Parathyroid adenoma (tissue), 2 donors: Measurements from ENCODE around the gene TENT4B.

Experiments used
- H2AFZ ChIP-seq: fragments of 300-600 bp; sonication (generic); one replicate; pipeline ENCODE4 v1.7.0; 2017; ENCODE audit warnings: antibody characterized with exemption, mild to moderate bottlenecking
- H3K27ac ChIP-seq: fragments of 300-600 bp; sonication (generic); one replicate; pipeline ENCODE4 v1.7.0; 2017
- H3K27me3 ChIP-seq: fragments of 300-600 bp; sonication (generic); one replicate; pipeline ENCODE4 v1.7.0; 2017; ENCODE audit warnings: low read length; ENCODE audit not compliant: control insufficient read depth, insufficient read depth
- H3K36me3 ChIP-seq: fragments of 300-600 bp; sonication (generic); one replicate; pipeline ENCODE4 v1.7.0; 2017; ENCODE audit warnings: low read length; ENCODE audit not compliant: control insufficient read depth, insufficient read depth
- H3K4me1 ChIP-seq: fragments of 300-600 bp; sonication (generic); one replicate; pipeline ENCODE4 v1.7.0; 2017; ENCODE audit warnings: control low read depth
- H3K4me2 ChIP-seq: fragments of 300-600 bp; sonication (generic); one replicate; pipeline ENCODE4 v1.7.0; 2017; ENCODE audit warnings: low read length
- H3K4me3 ChIP-seq: fragments of 300-600 bp; sonication (generic); one replicate; pipeline ENCODE4 v1.7.0; 2017; ENCODE audit warnings: low read depth, low read length
- H3K79me2 ChIP-seq: fragments of 300-600 bp; sonication (generic); one replicate; pipeline ENCODE4 v1.7.0; 2017; ENCODE audit warnings: control low read depth
- H3K9ac ChIP-seq: fragments of 300-600 bp; sonication (generic); one replicate; pipeline ENCODE4 v1.7.0; 2017; ENCODE audit warnings: mild to moderate bottlenecking
- H3K9me3 ChIP-seq: fragments of 300-600 bp; sonication (generic); one replicate; pipeline ENCODE4 v1.7.0; 2017; ENCODE audit warnings: low read length; ENCODE audit not compliant: control insufficient read depth
- TF ChIP-seq, protein P1 (sequence below): fragments of 300-600 bp; sonication (generic); IDR thresholded peaks from one replicate; pipeline ENCODE4 v1.7.0; 2017; ENCODE audit warnings: antibody characterized with exemption, mild to moderate bottlenecking
- donor health status: primary hyperparathyroidism.

Gene TENT4B

DNA sequence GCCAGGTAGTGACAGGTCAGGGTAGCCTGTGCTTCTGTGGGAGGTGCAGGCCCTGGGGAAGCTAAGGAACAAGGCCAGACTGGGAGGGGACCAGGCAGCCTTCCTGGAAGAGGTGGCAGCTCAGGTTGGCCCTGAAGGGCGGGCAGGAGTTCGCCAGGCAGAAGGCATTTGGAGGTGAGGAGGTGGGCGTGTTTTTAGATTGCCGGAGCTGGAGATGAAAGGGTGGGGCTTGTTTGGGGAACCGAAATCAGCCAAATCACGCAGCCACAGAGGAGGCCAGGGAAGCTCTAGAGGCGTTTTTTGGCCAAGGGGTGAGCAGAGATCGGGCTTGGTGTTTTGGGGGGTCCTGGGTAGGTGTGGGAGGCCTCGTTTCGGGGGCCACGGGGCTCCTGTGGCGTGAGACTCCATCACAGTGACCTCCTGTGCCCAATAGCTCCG, 120.8 kb downstream of the TENT4B start:
- Histone ChIP-seq H3K79me2 (no peaks in the 10 kb centered on the region), H2AFZ (no peak overlapping the region), H3K9me3 (no peaks in the 10 kb centered on the region), H3K4me2 (no peak overlapping the region), H3K9ac (no peak overlapping the region), H3K4me1 (no peaks in the 10 kb centered on the region), H3K27me3 (no peaks in the 10 kb centered on the region), H3K36me3 (no peaks in the 10 kb centered on the region), H3K4me3 (no peak overlapping the region), H3K27ac (no peak overlapping the region)
- TF ChIP-seq, protein P1, sequence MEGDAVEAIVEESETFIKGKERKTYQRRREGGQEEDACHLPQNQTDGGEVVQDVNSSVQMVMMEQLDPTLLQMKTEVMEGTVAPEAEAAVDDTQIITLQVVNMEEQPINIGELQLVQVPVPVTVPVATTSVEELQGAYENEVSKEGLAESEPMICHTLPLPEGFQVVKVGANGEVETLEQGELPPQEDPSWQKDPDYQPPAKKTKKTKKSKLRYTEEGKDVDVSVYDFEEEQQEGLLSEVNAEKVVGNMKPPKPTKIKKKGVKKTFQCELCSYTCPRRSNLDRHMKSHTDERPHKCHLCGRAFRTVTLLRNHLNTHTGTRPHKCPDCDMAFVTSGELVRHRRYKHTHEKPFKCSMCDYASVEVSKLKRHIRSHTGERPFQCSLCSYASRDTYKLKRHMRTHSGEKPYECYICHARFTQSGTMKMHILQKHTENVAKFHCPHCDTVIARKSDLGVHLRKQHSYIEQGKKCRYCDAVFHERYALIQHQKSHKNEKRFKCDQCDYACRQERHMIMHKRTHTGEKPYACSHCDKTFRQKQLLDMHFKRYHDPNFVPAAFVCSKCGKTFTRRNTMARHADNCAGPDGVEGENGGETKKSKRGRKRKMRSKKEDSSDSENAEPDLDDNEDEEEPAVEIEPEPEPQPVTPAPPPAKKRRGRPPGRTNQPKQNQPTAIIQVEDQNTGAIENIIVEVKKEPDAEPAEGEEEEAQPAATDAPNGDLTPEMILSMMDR, result no peak

DNA sequence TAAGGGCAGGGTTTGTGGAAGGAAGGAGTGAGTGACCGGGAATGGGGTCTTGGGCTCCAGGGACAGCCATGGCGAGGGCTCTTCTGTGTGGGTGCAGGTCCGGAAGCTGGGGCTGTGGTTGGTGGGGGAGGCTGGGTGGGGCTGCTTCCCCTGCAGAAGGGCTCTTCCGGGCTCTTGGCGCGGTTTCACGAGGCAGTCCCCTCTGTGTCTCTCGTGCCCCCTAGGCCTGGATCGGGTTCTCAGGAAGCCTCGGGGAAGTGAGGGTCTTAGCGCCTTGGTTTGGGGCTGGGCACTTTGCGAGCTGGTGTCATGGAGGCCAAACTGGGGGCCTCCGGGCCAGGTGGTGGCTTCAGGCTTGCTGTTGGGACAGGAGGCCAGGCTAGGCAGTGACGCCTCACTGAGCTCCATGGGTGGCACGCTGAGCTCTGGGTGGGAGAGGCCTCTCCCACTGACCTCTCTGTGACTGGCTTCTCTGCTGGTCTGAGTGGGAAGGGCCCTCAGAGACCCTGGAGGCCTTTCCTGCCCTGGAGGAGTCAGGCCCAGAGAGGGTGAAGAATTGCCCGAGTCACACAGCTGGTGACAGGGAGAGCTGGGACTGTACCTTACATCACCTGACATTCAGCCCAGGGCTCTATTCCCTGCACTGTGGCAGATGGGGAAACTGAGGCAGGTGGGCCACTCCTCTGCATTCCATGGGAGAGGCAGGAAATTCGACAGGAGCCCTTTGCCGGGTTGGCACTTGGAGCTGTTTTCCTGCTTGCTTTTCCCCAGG, 121.4 kb downstream of the TENT4B start:
- Histone ChIP-seq H3K79me2 (no peaks in the 10 kb centered on the region), H3K9ac (no peak overlapping the region), H3K9me3 (no peaks in the 10 kb centered on the region), H3K36me3 (no peaks in the 10 kb centered on the region), H3K27me3 (no peaks in the 10 kb centered on the region), H3K27ac (no peak overlapping the region), H3K4me3 (no peak overlapping the region), H2AFZ (no peak overlapping the region), H3K4me2 (no peak overlapping the region), H3K4me1 (no peaks in the 10 kb centered on the region)
- TF ChIP-seq, protein P1, result no peak

DNA sequence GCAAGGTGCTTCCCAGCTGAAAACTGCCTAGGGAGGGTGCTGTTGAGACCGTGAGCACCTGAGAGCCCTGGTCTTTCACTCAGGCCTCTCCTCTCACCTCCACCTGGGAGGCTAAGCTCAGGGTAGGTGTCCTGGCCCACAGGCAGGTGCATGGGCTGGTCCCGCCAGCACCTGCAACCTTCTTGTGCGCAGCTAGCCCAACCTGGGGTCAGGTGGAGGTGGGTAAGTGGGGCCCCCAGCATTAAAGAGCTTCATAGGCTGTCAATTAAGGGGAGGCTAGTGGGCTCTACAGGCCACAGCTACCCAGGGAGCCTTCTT, 122.0 kb downstream of the TENT4B start:
- no peak overlapping the region for H3K9ac ChIP-seq
- no peak overlapping the region for H3K27ac ChIP-seq
- no peaks in the 10 kb centered on the region for H3K4me1 ChIP-seq
- H3K4me3 ChIP-seq, result no peak overlapping the region
- H3K4me2 ChIP-seq, result no peak overlapping the region
- H3K36me3 ChIP-seq, result no peaks in the 10 kb centered on the region
- TF ChIP-seq, protein P1, result no peak
- no peaks in the 10 kb centered on the region for H3K27me3 ChIP-seq
- no peaks in the 10 kb centered on the region for H3K9me3 ChIP-seq
- no peak overlapping the region for H2AFZ ChIP-seq
- H3K79me2 ChIP-seq, result no peaks in the 10 kb centered on the region

DNA sequence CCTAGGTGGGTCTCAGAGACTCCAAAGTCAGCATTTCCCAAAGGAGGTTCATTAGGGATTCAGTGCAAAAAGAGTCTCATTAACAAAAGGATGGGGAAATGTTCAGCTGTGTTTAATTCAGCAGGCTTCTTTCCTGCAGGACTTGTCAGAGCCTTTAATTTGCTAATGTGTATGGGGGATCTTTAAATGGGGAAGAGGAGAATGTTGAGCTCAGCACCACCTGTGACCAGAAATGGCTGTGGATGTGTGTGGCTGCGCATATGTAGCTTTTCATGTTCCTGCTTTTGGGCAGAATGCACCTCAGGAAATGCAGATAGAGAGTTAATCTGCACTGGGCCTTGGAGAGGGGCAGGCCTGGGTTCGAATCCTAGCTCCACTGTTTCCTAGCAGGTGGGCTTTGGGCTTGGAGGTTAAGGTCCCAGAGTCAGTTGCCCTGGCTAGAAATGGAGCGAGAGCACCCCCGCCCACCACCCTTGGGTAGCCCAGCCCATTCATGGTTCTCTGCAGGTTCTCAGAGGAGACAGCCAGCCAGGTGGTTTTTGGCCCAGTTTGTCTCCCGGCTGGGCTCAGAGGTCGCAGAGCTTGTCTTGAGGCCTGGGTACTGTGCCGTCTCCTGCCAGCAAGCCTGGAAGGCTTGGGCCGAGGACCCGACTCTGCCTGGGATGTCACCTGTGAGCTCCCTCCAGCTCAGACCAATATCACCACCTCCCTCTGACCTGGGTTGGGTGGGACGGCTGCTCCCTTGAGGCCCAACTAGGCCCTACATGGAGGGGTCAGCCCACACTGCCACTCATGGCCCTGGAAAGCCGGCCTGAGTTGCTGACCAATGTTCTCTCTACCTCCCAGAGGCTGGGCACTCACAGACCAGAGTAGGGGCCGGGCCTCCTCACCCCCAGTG, 122.6 kb downstream of the TENT4B start:
- Histone ChIP-seq H3K4me3 (no peak overlapping the region), H3K4me2 (no peak overlapping the region), H2AFZ (no peak overlapping the region), H3K27ac (no peak overlapping the region), H3K36me3 (no peaks in the 10 kb centered on the region), H3K9ac (no peak overlapping the region), H3K4me1 (no peaks in the 10 kb centered on the region), H3K9me3 (no peaks in the 10 kb centered on the region), H3K27me3 (no peaks in the 10 kb centered on the region), H3K79me2 (no peaks in the 10 kb centered on the region)
- TF ChIP-seq, protein P1, result no peak
